HG03442 (cell line): ENCODE results near the gene FCRL6.

Experiments
- ATAC-seq: cut with Tn5 transposase; IDR thresholded peaks from one replicate; pipeline ENCODE4 v1.9.1; 2021; ENCODE audit warnings: mild to moderate bottlenecking, moderate library complexity; ENCODE audit not compliant: unreplicated experiment

FCRL6 gene

DNA sequence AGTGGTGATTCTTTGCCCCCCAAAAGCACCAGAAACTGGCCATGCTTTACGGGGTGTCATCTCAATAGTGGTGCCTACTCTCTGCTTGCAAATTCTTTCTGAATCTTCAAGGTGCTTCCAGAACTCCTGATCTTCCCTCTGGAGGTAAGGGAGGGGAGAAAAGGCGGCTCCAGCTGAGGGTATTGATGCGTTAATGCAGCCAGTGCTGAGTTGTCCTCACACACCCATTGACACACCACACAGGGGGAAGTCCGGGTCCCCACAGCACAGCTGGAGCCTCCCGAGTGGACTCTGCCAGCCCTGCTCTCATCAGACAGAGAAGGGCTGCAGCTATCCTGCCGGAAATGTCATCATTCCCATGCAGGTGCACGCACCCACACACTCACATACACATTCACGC lies 59.1 kb downstream of the FCRL6 start:
- ATAC-seq = no peak

GRCh38 chr1:159862031-159862430 lies 59.9 kb downstream of the FCRL6 start:
- ATAC-seq = no peak

- ATAC-seq = no peak
Observed at GRCh38 chr1:159862557-159862956, 60.4 kb downstream of the FCRL6 start, which contains the start of gene VSIG8. Gene VSIG8, minus strand, starts transcription at chr1:159862657. Its CDS starts 136 bp downstream, at chr1:159862521.

GRCh38 chr1:159864262-159864661 lies 62.1 kb downstream of the FCRL6 start:
- no peak for ATAC-seq
